Measurements from ENCODE around the gene MANSC1. TPM values are rescaled to one million over a fixed set of nuclear protein-coding genes. Genes with fewer than 3 reads are reported as not detected.
A peak's percentile ranks its signal among the peaks of the same experiment; 100 is the strongest.
"Not testable (repeated sequence)": the region's sequence is repeated elsewhere in the genome, so short reads cannot be mapped to it uniquely, and the experiment has no call there.

Gene MANSC1
- total RNA-seq, 2 donors from 2014 or later: 48.0 to 62.8 TPM

DNA sequence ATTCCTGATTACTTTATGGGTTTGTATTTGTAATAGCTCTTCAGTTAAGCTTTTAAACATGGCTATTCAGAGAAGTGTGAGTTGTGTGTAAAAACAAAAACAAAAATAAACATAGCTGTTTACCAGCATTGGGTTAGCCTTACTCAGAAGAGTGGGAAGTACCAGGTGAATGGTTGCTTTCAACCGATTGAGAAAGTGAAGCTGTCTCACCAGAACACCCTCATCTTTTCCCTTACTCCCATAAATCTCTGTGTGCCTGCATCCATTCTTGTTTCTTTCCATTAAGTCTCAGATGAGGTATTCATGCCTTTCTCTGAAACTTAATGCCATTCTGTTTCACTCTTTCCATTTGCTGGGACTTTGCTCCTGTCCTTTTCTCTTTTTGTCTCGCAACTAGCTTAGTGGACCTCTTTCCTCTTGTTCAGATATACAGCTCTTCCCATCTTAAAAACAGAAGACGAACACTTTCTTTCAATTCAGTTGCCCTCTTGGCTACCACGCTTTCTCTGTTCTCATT, 17.5 kb upstream of the MANSC1 start:
- intact Hi-C loops (cut with DNase I, micrococcal nuclease): no loop called here
- ATAC-seq (no peak), DNase-seq (no peak)

DNA sequence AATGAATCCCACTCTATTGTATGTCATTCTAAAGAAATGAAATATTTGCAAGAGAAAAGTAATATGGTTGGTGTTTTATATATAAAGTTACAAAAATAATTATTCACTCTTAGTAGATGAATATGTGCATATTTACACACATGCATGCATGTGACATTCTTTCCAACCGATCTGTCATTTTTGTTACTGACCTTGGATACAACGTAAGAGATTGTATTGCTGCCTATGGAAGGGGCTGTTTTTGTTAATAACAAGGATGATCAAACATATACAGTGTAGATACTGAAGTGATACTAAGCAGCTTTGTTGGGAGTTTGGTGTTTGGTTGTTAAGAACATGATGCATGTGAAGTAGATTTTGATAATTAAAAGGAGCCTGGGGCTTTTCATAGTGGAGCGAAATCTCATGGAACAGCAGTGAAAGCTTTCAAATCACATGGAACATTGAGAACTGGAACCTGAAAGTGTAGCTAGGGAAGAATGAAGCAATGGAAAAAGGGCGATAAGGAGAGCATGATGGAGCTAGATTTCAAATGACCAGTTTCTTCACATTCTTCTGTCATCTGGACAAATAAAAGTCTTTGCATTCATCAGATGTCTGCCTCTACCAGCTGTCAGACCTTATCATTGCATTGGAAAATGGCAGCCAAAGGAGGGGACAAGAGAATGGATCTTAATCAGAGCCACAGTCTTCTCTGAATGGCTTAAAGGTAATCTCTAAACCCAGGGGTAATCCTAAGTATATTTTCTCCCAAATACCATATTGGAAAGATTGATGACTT, 16.8 kb upstream of the MANSC1 start:
- ATAC-seq: no peak
- intact Hi-C loops (cut with DNase I, micrococcal nuclease): no loop called here
- DNase-seq: no peak

DNA sequence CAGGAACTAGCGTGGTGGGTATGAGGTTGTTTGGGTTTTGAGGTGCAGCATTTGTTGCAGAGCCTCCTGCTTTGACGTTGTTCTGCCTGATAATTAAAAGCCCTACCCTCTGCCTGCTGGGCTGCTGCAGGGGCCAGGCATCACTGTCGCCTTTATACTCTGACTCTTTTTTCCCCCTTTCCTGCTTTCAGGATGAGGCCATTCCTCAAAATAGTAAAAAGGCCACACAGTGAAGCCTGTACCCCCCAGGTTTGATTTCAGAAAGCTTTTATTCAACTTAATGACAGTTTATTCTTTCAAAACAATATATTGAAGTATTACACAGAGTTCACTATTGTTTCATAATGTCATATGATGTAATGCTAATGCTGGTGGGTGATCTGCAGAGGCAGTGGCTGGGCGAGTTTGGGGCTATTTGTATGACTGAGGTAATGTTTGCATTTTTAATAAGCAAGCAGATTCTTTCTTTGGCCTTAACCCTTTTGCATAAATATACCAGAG, 15.9 kb upstream of the MANSC1 start:
- intact Hi-C loops (cut with DNase I, micrococcal nuclease): no loop called here
- DNase-seq (no peak), ATAC-seq (no peak)

- DNase-seq: no peak
- no peak for ATAC-seq
- intact Hi-C loops (cut with DNase I, micrococcal nuclease): no loop called here
Measured at GRCh38 chr12:12365446-12365802, 15.4 kb upstream of the MANSC1 start.

- intact Hi-C loops (cut with DNase I, micrococcal nuclease): no loop called here
- peak; percentile 22 for ATAC-seq
- no peak for DNase-seq
Measured at GRCh38 chr12:12364787-12365445, 14.9 kb upstream of the MANSC1 start.

GRCh38 chr12:12358528-12358927, 8.5 kb upstream of the MANSC1 start:
- ATAC-seq (no peak), DNase-seq (no peak)
- intact Hi-C loops (cut with DNase I, micrococcal nuclease): no loop called here

GRCh38 chr12:12357719-12358461, 7.8 kb upstream of the MANSC1 start:
- intact Hi-C loops (cut with DNase I, micrococcal nuclease): no loop called here
- ATAC-seq (no peak), DNase-seq (no peak)

DNA sequence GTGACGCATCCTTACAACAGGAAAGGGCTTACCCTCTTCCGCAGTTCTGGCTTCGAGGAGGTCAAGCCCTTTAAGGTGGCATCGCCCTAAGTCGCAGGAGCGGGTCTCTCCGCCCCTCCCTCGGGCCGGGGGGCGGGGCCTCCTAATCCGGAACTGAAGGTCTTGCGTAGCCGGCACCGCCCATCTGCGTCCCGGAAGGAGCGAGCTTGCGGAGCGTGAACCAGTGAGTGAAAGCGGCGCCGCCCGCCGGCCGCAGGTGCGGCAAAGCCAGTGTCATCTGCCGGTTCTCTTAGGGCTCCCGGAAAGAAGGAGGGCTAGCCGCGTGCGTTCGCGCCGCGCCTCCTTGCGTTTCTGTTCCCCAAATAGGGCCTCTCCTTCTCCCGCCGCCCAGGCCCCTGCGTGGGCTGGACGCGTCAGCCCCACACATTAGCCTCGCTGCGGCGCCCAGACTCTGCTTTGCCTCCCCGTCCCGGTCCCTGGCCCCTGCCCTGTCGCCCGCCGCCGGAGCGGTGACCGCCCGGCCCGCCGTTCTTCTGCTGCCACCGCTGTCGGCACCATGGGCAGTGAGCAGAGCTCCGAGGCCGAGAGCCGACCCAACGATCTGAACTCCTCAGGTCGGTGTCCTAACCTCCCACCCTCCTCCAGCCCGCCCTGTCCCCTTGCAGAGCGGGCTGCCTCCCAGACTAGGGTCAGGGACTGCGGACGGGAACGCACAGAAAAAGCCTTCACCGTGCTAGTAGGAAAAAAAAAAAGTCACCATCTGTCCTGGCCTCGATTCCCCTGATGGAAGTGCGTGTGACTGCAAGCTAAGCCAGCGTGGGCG, 7.1 kb upstream of the MANSC1 start, which contains the start of gene BORCS5:
BORCS5 (plus strand) TSS at position 183 of the 823 bp plus-strand sequence; CDS start at position 557, 374 bp downstream.
- peak; percentile 98 to 99 for DNase-seq
- intact Hi-C loops (cut with DNase I, micrococcal nuclease): no loop called here
- peak; percentile 91 for ATAC-seq

GRCh38 chr12:12356467-12356895, 6.4 kb upstream of the MANSC1 start:
- ATAC-seq (no peak), DNase-seq (no peak)
- intact Hi-C loops (cut with DNase I, micrococcal nuclease): no loop called here

- ATAC-seq (no peak), DNase-seq (no peak)
- intact Hi-C loops (cut with DNase I, micrococcal nuclease): no loop called here
Measured at GRCh38 chr12:12353807-12354206, 3.8 kb upstream of the MANSC1 start.

GRCh38 chr12:12353276-12353675, 3.2 kb upstream of the MANSC1 start:
- ATAC-seq (no peak), DNase-seq (no peak)
- intact Hi-C loops (cut with DNase I, micrococcal nuclease): no loop called here

DNA sequence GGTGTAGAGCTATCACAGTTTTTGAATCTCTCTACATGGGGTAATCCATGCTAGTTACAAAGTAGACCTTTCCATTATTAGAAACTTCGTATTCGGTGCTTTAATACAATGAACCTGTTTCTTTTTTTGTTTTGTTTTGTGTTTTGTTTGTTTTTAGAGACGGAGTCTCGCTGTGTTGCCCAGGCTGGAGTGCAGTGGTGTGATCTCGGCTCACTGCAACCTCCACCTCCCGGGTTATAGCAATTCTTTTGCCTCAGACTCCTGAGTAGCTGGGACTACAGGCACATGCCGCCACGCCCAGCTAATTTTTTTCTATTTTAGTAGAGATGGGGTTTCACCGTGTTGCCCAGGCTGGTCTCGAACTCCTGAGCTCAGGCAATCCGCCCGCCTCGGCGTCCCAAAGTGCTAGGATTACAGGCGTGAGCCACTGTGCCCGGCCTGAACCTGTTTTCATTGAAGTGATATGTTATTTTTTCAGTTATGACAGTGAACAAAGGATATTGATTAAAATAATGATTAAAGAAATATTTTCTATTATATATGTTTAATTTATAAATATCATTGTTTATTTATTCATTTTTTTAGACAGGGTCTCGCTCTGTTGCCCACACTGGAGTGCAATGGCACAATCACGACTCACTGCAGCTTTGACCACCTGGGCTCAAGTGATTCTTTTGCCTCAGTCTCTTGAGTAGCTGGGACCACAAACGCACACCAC, 1.6 kb upstream of the MANSC1 start:
- not testable (repeated sequence) for ATAC-seq

GRCh38 chr12:12350868-12351463, 924 bp upstream of the MANSC1 start:
- intact Hi-C loops (cut with DNase I, micrococcal nuclease): no loop called here
- DNase-seq (no peak), ATAC-seq (peak; percentile 77)

More for the DNA sequence above, 1.6 kb upstream of the MANSC1 start:
- intact Hi-C loops (cut with DNase I, micrococcal nuclease); DNase-seq: not testable (repeated sequence)

DNA sequence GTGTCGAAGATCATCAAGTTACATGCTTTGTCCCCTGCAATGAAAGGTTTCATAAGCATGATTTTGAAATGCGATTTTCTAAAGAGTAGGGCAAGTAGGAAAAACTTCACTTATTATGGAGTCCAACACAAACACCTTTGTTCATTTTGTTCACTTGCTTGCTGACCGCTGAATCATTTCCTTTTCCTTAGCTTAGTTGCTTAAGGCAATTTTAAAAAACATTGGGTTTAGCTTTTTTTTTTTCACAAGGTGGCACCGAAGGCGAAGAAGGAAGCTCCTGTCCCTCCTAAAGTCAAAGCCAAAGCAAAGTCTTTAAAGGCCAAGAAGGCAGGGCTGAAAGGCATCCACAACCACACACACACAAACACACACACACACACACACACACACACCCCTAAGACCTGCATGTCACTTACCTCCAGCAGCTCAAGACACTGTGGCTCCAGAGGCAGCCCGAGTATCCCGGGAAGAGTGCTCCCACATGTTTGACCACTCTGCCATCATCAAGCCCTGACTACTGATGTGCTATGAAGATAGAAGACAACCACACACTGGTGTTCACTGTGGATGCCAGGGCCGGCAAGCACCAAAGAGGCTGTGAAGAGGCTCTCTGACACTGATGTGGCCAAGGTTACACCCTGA, 11.4 kb downstream of the MANSC1 start:
- intact Hi-C loops (cut with DNase I, micrococcal nuclease): loop anchor here in 1 of 2 donors (10.0 kb wide), 1 partner anchor 254 kb away; no protein-coding TSS in a partner anchor
- no peak for ATAC-seq

GRCh38 chr12:12336511-12336910, 13.5 kb downstream of the MANSC1 start:
- intact Hi-C loops (cut with DNase I, micrococcal nuclease): loop anchor here in 1 of 2 donors (10.0 kb wide), 1 partner anchor 252 kb away; no protein-coding TSS in a partner anchor
- ATAC-seq (no peak), DNase-seq (no peak)

More for the DNA sequence above, 11.4 kb downstream of the MANSC1 start:
- no peak for DNase-seq

- intact Hi-C loops (cut with DNase I, micrococcal nuclease): loop anchor here in 1 of 2 donors (10.0 kb wide), 1 partner anchor 251 kb away; no protein-coding TSS in a partner anchor
- no peak for ATAC-seq
- no peak for DNase-seq
Measured at GRCh38 chr12:12336049-12336411, 14.0 kb downstream of the MANSC1 start.
